GM19324 (cell line): ENCODE data around the gene DFFB.

Experiments used
- ATAC-seq: cut with Tn5 transposase; IDR thresholded peaks from one replicate; pipeline ENCODE4 v1.9.1; 2021; ENCODE audit warnings: mild to moderate bottlenecking, moderate library complexity; ENCODE audit not compliant: unreplicated experiment, low FRiP score

Gene DFFB

DNA sequence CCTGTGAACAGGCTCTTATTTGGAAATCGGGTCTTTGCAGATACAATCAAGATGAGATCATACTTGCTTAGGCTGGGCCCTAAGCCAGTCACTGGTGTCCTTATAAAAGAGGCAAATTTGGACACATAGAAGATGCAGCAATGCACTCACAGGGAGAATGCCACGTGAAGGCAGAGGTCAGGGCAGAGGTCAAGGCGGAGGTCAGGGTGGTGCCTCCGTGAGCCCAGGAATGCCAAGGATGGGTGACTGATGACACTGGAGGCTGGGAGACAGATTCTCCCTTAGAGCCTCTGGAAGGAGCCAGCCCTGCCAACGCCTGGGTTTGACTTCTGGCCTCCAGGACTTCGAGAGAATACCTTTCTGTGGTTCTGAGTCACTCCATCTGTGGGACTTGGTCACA, 65.6 kb downstream of the DFFB start:
- ATAC-seq, result no peak

DNA sequence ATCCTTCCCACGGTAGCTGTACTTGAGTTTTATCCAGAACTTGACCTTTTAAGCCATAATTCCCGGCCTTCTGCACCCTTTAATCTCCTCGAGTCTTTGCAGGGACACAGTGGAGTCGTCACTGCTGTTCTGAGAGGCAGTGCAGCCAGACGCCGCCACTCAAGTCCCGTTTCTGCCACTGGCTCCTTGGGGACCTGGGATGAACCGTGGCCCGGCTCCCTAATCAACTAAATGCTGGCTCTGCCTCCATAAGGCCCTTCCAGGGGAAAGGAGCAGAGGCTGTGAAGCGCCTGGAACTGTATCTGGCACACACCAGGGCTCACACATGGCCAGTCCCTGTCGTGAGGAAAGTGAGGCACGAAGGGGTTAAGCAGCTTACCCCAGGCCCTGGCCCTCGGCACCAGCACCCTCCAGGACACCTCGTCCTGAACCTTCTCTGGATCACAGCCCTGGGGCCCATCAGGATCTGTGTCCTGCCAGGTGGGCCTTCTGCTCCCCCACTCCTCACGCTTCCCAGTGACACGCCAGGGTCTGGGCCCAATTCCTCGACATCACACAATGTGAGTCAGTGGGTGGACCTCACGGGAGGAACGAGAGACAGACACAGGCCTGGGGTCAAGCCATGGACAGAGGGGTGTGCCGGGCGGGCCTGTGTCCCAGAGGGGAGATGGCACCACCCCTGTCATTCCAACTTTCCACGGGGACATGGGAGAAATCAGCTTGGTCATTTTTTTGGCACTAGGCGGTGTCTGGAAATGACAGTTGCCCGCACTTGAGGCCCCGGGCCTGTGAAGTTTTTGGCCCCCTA, 66.3 kb downstream of the DFFB start:
- no peak for ATAC-seq

DNA sequence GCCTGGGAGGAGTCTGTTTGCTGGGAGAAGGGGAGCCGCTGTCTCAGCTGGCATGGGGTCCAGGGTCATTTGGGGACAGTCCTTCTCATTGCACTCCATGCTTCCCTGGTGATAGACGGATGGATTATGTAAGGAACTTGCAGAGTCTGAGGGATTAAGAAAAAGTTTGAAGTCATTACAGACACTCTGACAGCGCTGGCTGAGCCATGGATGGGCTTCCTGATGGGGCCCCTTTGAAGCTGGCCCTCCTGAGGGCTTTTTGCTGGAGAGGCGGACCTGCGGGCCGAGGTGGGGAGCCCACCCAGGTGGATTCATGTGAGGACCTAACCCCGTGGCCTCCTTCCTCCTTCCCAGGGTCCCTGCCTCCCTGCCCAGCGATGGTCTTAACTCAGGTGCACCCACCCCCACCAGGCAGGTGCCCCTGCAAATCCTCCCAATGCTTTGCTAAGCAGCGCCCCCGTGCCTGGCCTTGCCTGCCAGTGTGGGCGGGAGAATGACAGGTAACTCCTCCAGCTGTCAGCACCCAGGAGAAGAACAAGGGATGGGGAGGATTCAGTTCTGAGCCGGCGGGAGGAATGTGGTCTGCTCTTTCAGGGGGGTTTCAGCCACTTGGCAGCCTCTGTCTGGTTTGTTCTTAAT, 67.0 kb downstream of the DFFB start:
- ATAC-seq, result no peak

DNA sequence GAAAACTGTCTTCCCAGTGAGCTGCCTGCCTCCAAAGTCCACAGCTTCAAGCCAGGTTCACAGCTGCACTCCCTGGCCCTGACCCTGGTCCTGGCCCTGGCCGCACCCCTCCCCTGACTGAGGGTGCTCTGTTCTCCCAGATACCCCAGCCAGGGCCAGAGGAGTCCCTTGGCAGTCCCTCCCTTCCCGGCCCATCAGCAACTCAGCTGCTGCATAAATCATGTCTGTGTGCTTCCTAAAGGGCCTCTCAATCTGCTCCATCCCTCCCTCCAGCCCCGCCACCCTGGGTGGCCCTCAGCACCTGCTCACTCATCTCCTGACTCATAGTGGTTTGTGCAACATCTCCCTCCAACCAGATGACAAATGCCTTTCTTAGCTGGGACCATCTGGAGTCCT, 67.5 kb downstream of the DFFB start:
- ATAC-seq, result no peak

DNA sequence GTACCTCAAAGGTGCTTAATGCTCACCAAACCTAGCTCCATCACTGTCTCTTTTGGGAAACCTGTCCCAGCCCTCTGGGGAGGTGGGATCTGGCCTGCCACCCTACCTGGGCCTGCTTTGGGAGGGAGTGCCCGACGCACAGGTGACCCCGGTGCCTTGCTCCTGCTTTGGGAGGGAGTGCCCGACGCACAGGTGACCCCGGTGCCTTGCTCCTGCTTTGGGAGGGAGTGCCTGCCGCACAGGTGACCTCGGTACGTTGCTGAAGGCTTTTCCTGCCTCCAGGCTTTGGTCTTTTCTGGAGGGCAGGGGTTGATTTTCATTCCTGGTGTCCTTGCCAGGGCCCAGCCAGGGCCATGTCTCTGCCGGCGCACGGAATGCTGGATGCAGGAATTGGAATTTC, 68.0 kb downstream of the DFFB start:
- no peak for ATAC-seq

DNA sequence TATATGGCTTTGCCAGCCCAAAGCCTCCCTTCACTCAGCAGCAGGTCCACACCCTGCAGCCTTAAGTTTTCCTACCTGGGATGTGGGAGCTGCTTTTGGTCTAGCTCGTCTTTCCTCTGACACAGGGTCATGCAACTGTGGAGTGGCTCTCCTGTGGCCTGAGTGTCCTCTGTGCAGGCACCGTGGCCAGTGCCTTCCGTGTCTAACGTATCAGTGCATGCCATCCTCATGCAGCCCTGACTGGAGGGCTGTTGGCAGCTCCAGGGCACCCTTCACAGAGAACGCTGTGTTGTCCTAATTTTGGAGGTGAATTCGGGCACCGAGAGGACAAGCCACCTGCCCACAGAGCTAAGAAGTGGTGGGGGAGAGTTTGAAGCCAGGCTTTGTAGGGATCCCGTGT, 68.5 kb downstream of the DFFB start:
- ATAC-seq, result no peak

DNA sequence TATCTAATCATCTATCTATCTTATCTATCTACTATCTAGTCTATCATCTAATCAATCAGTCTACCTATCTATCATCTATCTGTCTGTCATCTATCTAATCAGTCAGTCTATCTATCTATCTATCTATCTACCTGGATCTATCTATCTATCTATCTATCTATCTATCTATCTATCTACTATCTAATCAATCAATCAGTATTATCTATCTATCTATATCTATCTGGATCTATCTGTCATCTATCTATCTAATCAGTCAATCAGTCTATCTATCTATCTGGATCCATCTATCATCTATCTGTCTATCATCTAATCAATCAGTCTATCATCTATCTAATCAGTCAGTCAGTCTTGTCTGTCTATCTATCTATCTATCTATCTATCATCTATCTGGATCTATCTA, 69.7 kb downstream of the DFFB start:
- ATAC-seq, result no peak

DNA sequence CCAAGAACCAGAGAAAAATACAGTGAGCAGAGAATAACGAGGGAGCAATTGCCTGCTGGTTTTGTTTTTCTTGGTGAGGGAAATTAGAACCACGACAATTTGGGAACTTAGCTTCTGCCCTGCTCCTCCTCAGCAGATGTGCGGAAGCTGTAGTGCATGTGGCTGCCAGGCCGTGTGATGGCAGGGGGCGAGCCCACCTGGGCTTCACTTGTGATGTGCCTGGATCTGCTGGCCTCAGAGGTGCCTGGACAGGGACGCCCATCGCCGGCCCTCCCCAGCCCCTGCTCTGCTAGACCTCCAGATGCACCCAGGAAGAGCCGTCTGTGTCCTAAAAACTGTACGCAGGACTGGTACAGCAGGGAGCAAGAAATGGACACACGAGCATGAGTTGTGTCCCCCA, 71.3 kb downstream of the DFFB start:
- no peak for ATAC-seq

DNA sequence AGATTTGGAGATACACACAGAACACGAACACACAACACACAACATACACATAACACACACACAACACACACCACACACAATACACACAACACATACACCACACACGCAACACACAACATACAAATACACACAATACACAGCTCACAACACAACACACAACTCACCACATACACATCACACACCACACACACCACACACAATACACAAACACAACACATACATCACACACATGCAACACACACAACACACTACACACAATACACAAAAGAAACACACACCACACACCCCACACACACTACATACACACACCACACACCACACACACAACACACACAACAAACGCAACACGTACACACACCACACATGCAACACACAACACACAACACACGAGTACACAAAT, 71.8 kb downstream of the DFFB start:
- ATAC-seq, result no peak

DNA sequence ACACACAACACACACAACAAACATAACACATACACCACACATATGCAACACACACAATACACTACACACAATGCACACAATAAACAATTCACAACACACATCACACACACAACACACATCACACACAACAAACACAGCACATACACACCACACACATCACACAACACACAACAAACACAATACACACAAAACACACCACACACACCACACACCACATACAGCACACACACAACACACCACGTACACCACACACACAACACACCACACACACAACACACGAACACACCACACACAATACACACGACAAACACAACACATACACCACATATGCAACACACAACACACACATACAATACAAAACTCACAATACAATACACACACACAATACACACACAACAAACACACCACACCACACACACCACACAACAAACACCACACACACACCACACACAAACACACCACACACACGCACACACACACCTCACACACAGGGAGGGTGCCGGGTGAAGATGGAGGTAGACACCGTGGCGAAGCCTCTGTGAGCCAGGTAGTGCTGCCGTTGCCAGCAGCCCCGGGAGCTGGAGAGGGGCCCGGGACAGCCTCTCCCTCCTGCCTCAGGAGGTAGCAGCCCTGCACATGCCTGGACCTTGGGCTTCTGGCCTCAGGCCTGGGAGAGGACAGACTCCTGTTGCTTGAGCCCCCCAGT, 73.2 kb downstream of the DFFB start:
- ATAC-seq, result no peak

DNA sequence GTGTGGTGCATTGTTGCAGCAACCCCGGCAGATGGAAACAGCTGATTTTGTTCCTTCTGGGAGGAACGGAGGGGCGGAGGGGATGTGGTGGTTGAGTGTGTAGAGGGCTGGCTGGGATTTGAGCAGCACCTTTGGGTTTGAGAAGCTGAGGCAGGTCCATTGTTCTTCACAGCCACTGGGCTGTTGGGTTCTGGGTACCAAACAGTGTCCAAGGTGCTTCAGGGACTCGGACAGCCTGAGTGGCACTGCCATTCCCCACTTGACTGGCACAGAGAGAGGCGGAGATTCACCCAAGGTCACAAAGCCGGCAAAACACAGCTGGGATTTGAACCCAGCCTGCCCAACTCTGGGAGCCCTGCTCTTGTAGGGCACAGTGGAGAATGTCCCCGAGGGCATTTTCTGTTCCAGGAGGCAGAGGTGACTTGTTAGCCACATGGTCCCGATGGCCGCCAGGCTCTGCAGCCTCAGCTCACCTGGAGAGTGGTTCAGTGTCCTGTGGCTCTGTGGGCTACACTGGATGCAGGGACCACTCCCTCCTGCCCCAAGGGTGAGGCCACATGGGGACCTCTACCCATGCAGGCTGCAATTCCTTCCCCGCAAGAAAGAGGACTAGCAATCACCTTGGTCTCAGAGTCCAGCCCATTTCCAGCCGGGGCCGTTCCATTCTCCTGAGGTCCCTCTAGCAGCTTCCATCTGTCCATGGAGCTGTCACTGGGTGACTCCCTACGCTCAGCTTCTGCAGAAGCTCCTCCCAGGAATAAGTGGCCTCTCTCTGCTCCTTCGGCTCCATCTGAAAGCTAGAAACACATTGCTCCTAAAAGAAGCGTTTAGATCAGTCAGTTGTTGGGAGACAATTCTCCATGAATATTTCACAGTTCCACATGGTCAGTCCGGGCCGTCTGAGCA, 74.0 kb downstream of the DFFB start:
- ATAC-seq, result no peak

DNA sequence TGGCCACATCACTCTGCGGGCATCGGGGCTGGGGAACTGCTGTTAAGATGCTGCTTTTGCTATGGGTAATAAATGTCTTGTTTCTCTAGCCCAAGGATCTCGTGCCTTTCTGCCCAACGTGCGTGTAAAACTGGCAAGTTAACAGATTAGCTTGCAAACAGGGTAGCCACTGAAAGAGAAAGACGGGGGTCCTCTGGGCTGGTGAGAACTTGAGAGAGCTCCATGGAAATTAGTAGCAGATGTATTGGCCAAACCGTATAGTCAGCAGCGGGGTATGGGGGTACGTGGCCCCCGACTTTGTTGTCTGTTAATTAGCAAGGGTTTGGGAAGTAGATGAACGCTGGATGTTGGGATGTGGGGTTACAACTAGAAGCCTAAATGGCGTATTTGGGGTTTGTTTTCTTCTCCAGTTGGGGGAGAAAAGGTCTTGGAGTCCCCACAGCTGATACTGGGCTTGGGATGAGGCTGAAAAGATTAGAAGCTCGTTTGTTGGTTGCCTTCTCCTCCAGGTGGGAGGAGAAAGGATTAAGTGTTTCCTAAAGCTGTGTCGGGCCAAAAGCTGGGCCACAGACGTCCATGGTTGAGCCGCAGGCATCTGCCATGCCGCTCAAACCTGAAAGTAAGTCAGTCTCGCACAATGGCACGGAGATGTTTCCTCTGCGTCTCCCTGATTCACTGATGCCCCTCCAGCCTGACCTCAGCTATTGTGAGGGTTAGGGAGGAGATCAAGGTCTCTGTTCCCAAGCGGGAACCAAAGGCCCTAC, 75.1 kb downstream of the DFFB start:
- no peak for ATAC-seq
